ENCODE results near the gene MSI2. TPM values are rescaled to one million over a fixed set of nuclear protein-coding genes. Genes with fewer than 3 reads are reported as not detected.
"Not testable (repeated sequence)": the region's sequence is repeated elsewhere in the genome, so short reads cannot be mapped to it uniquely, and the experiment has no call there.

Gene MSI2
- total RNA-seq, 1 experiment from 2014 or later: 169 TPM

- H3K27me3 ChIP-seq (ENCODE audit: low read length): no peaks in the 10 kb centered on the region
- no peak overlapping the region for H3K9ac ChIP-seq (ENCODE audit: low read length)
- H3K4me3 ChIP-seq (ENCODE audit: low read length): no peak overlapping the region
- H3K9me3 ChIP-seq (ENCODE audit: low read length): no peaks in the 10 kb centered on the region
- no peaks in the 10 kb centered on the region for H3K9me2 ChIP-seq (replicated peaks; ENCODE audit: insufficient read depth, low read length)
- peaks cover 96% of the 10 kb centered on the region for H3K79me2 ChIP-seq (ENCODE audit: low read length)
- H3K4me1 ChIP-seq (ENCODE audit: low read length): no peaks in the 10 kb centered on the region
- H3K27ac ChIP-seq (ENCODE audit: low read length): no peak overlapping the region
- no peak overlapping the region for H3K4me2 ChIP-seq (ENCODE audit: low read depth, low read length, poor library complexity, severe bottlenecking)
- H4K20me1 ChIP-seq (ENCODE audit: insufficient read depth, low read depth, low read length): peaks cover 5% of the 10 kb centered on the region; the same call in 1 of the 2 replicates
- H3K36me3 ChIP-seq (ENCODE audit: insufficient read depth, low read length): peaks cover 72% of the 10 kb centered on the region
- H2AFZ ChIP-seq (ENCODE audit: low read length): no peak overlapping the region
- DNase-seq: no peak
Observed at GRCh38 chr17:57292091-57292490, 35.8 kb downstream of the MSI2 start.

- H4K20me1 ChIP-seq (ENCODE audit: insufficient read depth, low read depth, low read length): no peaks in the 10 kb centered on the region; the same call in 1 of the 2 replicates
- no peaks in the 10 kb centered on the region for H3K9me2 ChIP-seq (replicated peaks; ENCODE audit: insufficient read depth, low read length)
- no peak overlapping the region for H3K9ac ChIP-seq (ENCODE audit: low read length)
- H3K27me3 ChIP-seq (ENCODE audit: low read length): no peaks in the 10 kb centered on the region
- no peak overlapping the region for H3K4me2 ChIP-seq (ENCODE audit: low read depth, low read length, poor library complexity, severe bottlenecking)
- no peak for DNase-seq
- no peak overlapping the region for H3K27ac ChIP-seq (ENCODE audit: low read length)
- H3K4me1 ChIP-seq (ENCODE audit: low read length): no peaks in the 10 kb centered on the region
- H3K9me3 ChIP-seq (ENCODE audit: low read length): no peaks in the 10 kb centered on the region
- peaks cover 96% of the 10 kb centered on the region for H3K79me2 ChIP-seq (ENCODE audit: low read length)
- H2AFZ ChIP-seq (ENCODE audit: low read length): no peak overlapping the region
- H3K36me3 ChIP-seq (ENCODE audit: insufficient read depth, low read length): peaks cover 75% of the 10 kb centered on the region
- H3K4me3 ChIP-seq (ENCODE audit: low read length): no peak overlapping the region
Observed at GRCh38 chr17:57293077-57293476, 36.8 kb downstream of the MSI2 start.

- Histone ChIP-seq H3K79me2 (ENCODE audit: low read length) (peaks cover 96% of the 10 kb centered on the region), H2AFZ (ENCODE audit: low read length) (no peak overlapping the region), H3K9ac (ENCODE audit: low read length) (no peak overlapping the region), H3K27me3 (ENCODE audit: low read length) (no peaks in the 10 kb centered on the region), H4K20me1 (ENCODE audit: insufficient read depth, low read depth, low read length) (no peaks in the 10 kb centered on the region; the same call in 1 of the 2 replicates), H3K9me2 (replicated peaks; ENCODE audit: insufficient read depth, low read length) (no peaks in the 10 kb centered on the region), H3K36me3 (ENCODE audit: insufficient read depth, low read length) (peaks cover 81% of the 10 kb centered on the region), H3K27ac (ENCODE audit: low read length) (no peak overlapping the region), H3K4me2 (ENCODE audit: low read depth, low read length, poor library complexity, severe bottlenecking) (no peak overlapping the region), H3K4me1 (ENCODE audit: low read length) (no peaks in the 10 kb centered on the region), H3K9me3 (ENCODE audit: low read length) (no peaks in the 10 kb centered on the region), H3K4me3 (ENCODE audit: low read length) (no peak overlapping the region)
- DNase-seq: no peak
Observed at GRCh38 chr17:57294101-57294500, 37.8 kb downstream of the MSI2 start.

GRCh38 chr17:57294629-57295501 is 38.5 kb downstream of the MSI2 start:
- no peaks in the 10 kb centered on the region for H3K27me3 ChIP-seq (ENCODE audit: low read length)
- peaks cover 95% of the 10 kb centered on the region for H3K79me2 ChIP-seq (ENCODE audit: low read length)
- H3K4me2 ChIP-seq (ENCODE audit: low read depth, low read length, poor library complexity, severe bottlenecking): no peak overlapping the region
- H3K9ac ChIP-seq (ENCODE audit: low read length): no peak overlapping the region
- no peak overlapping the region for H3K27ac ChIP-seq (ENCODE audit: low read length)
- no peak overlapping the region for H3K4me3 ChIP-seq (ENCODE audit: low read length)
- no peaks in the 10 kb centered on the region; the same call in 1 of the 2 replicates for H4K20me1 ChIP-seq (ENCODE audit: insufficient read depth, low read depth, low read length)
- H3K9me2 ChIP-seq (replicated peaks; ENCODE audit: insufficient read depth, low read length): no peaks in the 10 kb centered on the region
- H3K9me3 ChIP-seq (ENCODE audit: low read length): no peaks in the 10 kb centered on the region
- peaks cover under 1% of the 10 kb centered on the region; the same call in 1 of the 2 replicates for H3K4me1 ChIP-seq (ENCODE audit: low read length)
- DNase-seq: no peak
- peaks cover 84% of the 10 kb centered on the region for H3K36me3 ChIP-seq (ENCODE audit: insufficient read depth, low read length)
- no peak overlapping the region for H2AFZ ChIP-seq (ENCODE audit: low read length)

GRCh38 chr17:57295526-57296023 is 39.3 kb downstream of the MSI2 start:
- H3K9ac ChIP-seq (ENCODE audit: low read length): no peak overlapping the region

GRCh38 chr17:57296231-57296630 is 39.9 kb downstream of the MSI2 start:
- H3K36me3 ChIP-seq (ENCODE audit: insufficient read depth, low read length): peaks cover 85% of the 10 kb centered on the region

More at GRCh38 chr17:57295526-57296023, 39.3 kb downstream of the MSI2 start:
- no peak overlapping the region for H2AFZ ChIP-seq (ENCODE audit: low read length)
- H3K79me2 ChIP-seq (ENCODE audit: low read length): peaks cover 95% of the 10 kb centered on the region
- no peaks in the 10 kb centered on the region for H3K9me3 ChIP-seq (ENCODE audit: low read length)
- H3K27ac ChIP-seq (ENCODE audit: low read length): no peak overlapping the region
- H3K4me2 ChIP-seq (ENCODE audit: low read depth, low read length, poor library complexity, severe bottlenecking): no peak overlapping the region
- no peak overlapping the region for H3K4me3 ChIP-seq (ENCODE audit: low read length)
- no peak for DNase-seq
- H3K36me3 ChIP-seq (ENCODE audit: insufficient read depth, low read length): peaks cover 89% of the 10 kb centered on the region
- peaks cover 3% of the 10 kb centered on the region; the same call in 1 of the 2 replicates for H3K4me1 ChIP-seq (ENCODE audit: low read length)
- H4K20me1 ChIP-seq (ENCODE audit: insufficient read depth, low read depth, low read length): no peaks in the 10 kb centered on the region; the same call in 1 of the 2 replicates
- H3K27me3 ChIP-seq (ENCODE audit: low read length): no peaks in the 10 kb centered on the region
- H3K9me2 ChIP-seq (replicated peaks; ENCODE audit: insufficient read depth, low read length): no peaks in the 10 kb centered on the region

GRCh38 chr17:57299176-57299575 is 42.9 kb downstream of the MSI2 start:
- no peak overlapping the region for H3K9ac ChIP-seq (ENCODE audit: low read length)
- no peak for DNase-seq
- H3K9me3 ChIP-seq (ENCODE audit: low read length): no peaks in the 10 kb centered on the region
- H3K27ac ChIP-seq (ENCODE audit: low read length): no peak overlapping the region
- no peaks in the 10 kb centered on the region for H3K9me2 ChIP-seq (replicated peaks; ENCODE audit: insufficient read depth, low read length)
- peaks cover 96% of the 10 kb centered on the region for H3K79me2 ChIP-seq (ENCODE audit: low read length)
- H3K4me2 ChIP-seq (ENCODE audit: low read depth, low read length, poor library complexity, severe bottlenecking): no peak overlapping the region
- H3K4me1 ChIP-seq (ENCODE audit: low read length): peaks cover 34% of the 10 kb centered on the region
- H3K27me3 ChIP-seq (ENCODE audit: low read length): no peaks in the 10 kb centered on the region
- peaks cover 61% of the 10 kb centered on the region for H3K36me3 ChIP-seq (ENCODE audit: insufficient read depth, low read length)
- H4K20me1 ChIP-seq (ENCODE audit: insufficient read depth, low read depth, low read length): peaks cover 3% of the 10 kb centered on the region
- no peak overlapping the region for H3K4me3 ChIP-seq (ENCODE audit: low read length)
- no peak overlapping the region for H2AFZ ChIP-seq (ENCODE audit: low read length)

More at GRCh38 chr17:57296231-57296630, 39.9 kb downstream of the MSI2 start:
- H3K27ac ChIP-seq (ENCODE audit: low read length): no peak overlapping the region
- H2AFZ ChIP-seq (ENCODE audit: low read length): no peak overlapping the region
- no peak overlapping the region for H3K4me3 ChIP-seq (ENCODE audit: low read length)
- H3K4me1 ChIP-seq (ENCODE audit: low read length): peaks cover 9% of the 10 kb centered on the region
- H3K9me2 ChIP-seq (replicated peaks; ENCODE audit: insufficient read depth, low read length): no peaks in the 10 kb centered on the region
- no peak for DNase-seq
- no peaks in the 10 kb centered on the region; the same call in 1 of the 2 replicates for H4K20me1 ChIP-seq (ENCODE audit: insufficient read depth, low read depth, low read length)
- H3K79me2 ChIP-seq (ENCODE audit: low read length): peaks cover 95% of the 10 kb centered on the region
- no peak overlapping the region for H3K4me2 ChIP-seq (ENCODE audit: low read depth, low read length, poor library complexity, severe bottlenecking)
- H3K9ac ChIP-seq (ENCODE audit: low read length): no peak overlapping the region
- H3K27me3 ChIP-seq (ENCODE audit: low read length): no peaks in the 10 kb centered on the region
- no peaks in the 10 kb centered on the region for H3K9me3 ChIP-seq (ENCODE audit: low read length)

- not testable (repeated sequence) for H3K9ac ChIP-seq (ENCODE audit: low read length); H3K27ac ChIP-seq (ENCODE audit: low read length); DNase-seq; H3K27me3 ChIP-seq (ENCODE audit: low read length); H3K4me2 ChIP-seq (ENCODE audit: low read depth, low read length, poor library complexity, severe bottlenecking); H3K9me3 ChIP-seq (ENCODE audit: low read length); H2AFZ ChIP-seq (ENCODE audit: low read length); H3K4me3 ChIP-seq (ENCODE audit: low read length); H3K9me2 ChIP-seq (replicated peaks; ENCODE audit: insufficient read depth, low read length)
- Histone ChIP-seq H3K4me1 (ENCODE audit: low read length) (peaks cover 48% of the 10 kb centered on the region), H3K36me3 (ENCODE audit: insufficient read depth, low read length) (peaks cover 47% of the 10 kb centered on the region), H4K20me1 (ENCODE audit: insufficient read depth, low read depth, low read length) (peaks cover 11% of the 10 kb centered on the region), H3K79me2 (ENCODE audit: low read length) (peaks cover 95% of the 10 kb centered on the region)
Observed at GRCh38 chr17:57300592-57300991, 44.3 kb downstream of the MSI2 start.
